Bronchial epithelial cell (primary cell): Measurements from ENCODE around the gene TMF1. TPM values are rescaled to one million over a fixed set of nuclear protein-coding genes. Genes with fewer than 3 reads are reported as not detected.

Experiments used
- DNase-seq: peaks from one replicate; pipeline ENCODE4 v3.0.0-alpha.2; 2010; ENCODE audit warnings: low read depth
- FAIRE-seq: peaks from 2 replicates; lab custom pipeline; 2011; peaks lifted over from hg19 to GRCh38; lab: Jason Lieb, UNC
- H3K27me3 ChIP-seq: 2 replicates; pipeline ENCODE4 v1.5.1; 2011; ENCODE audit warnings: low read length; ENCODE audit not compliant: control insufficient read depth, insufficient read depth
- H3K36me3 ChIP-seq: 2 replicates; pipeline ENCODE4 v1.5.1; 2011; ENCODE audit warnings: low read length; ENCODE audit not compliant: control insufficient read depth, insufficient read depth
- H3K4me3 ChIP-seq: 2 replicates; pipeline ENCODE4 v1.5.1; 2011; ENCODE audit warnings: mild to moderate bottlenecking, low read depth, low read length, control low read depth
- CTCF ChIP-seq: IDR thresholded peaks from 2 replicates; pipeline ENCODE4 v1.5.1; 2011; ENCODE audit warnings: mild to moderate bottlenecking, moderate library complexity, low read length, control low read depth, inconsistent platforms; ENCODE audit not compliant: insufficient read depth, severe bottlenecking
- total RNA-seq: library from RNA; depleted of rRNA; stranded (reverse); fragments of >200 nt; gene quantifications from 2 replicates; pipeline ENCODE4 v1.2.1, GENCODE V29; 2014

The TMF1 gene
- total RNA-seq, 1 donor from 2014 or later, result 21.3 TPM

DNA sequence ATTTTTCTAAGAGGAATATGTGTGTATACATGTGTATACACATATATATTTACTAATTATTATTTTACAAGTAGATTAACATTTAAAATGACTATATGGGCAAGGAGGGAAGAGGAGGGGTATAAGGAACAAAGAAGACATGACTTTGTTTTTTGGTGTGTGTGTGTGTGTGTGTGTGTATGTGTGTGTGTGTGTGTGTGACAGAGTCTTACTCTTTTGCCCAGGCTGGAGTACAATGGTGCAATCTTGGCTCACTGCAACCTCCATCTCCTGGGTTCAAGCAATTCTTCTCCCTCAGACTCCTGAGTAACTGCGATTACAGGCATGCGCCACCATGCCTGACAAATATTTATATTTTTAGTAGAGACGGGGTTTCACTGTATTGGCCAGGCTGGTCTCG is 36.0 kb downstream of the TMF1 start:
- no peak for TF ChIP-seq CTCF
- H3K36me3 ChIP-seq, result no peaks in the 10 kb centered on the region
- DNase-seq, result no peak
- no peak for FAIRE-seq
- no peak overlapping the region for H3K4me3 ChIP-seq
- H3K27me3 ChIP-seq, result no peaks in the 10 kb centered on the region

DNA sequence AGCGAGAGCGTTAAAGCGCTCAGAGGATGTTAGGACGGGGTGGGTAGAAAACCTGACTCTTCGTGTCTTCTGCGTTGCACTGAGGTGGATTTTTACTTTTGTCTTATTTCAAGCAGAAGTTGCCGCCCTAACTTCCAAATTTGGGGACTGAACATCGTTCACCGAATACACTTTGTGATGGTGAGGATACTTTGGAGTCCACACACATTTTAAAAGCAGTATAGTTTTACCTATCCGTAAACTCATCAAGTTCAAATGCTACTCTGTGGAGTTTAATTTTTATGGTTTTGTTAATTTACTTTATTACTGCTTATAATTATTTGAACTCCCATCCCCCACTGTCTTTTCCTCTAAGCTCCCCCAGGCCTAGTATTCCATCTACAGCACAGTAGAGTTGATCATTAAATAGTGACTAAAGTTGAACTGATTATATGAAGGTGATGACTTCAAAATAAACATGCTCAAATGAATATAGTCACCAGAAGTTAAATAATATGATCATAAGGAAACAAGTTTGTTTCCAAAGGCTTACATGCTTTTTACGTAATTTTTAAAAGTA is 38.0 kb downstream of the TMF1 start:
- FAIRE-seq (no peak), DNase-seq (peak; percentile 13)
- Histone ChIP-seq H3K4me3 (peak overlapping the region; percentile 69), H3K27me3 (no peaks in the 10 kb centered on the region), H3K36me3 (peaks cover 2% of the 10 kb centered on the region)
- TF ChIP-seq CTCF, result no peak

DNA sequence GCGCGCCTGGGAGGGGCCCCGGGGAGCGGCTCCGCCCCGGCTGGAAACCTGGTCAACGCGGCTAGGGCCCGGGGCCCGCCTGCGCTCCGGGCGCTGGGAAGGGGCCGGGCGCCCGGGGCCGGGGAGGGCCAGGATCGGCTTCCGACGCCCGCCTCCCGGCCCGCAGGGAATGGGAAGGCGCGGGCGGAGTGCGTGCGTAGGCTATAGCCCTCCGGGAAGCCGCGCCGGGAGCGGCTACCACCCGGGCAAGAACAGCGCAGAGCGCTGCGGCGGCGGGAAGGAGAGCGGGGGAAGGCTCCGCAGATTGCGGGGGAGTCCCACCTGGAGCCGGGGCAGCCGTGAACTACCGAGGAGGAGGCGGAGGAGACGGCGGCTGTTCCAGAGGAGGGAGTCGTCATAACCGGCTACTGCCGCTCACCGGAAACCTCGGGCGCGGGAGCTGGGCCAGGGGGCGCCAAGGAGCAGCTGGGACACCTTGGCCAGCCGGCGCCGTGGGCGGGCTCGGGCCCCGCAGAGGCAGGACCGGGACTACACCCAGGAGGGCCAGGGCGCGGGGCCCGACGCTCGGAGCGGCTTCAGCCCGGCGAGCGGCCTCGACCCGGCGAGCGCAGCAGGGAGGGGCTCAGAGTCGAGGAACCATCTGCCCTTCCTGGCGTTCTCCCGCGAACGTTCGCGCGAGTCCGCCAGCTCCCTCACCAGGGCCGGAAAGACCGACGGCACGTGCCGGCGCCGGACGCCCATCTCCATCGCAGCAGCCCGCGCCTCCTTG is 38.7 kb downstream of the TMF1 start, which contains the start of gene EOGT:
TSS of gene EOGT (minus strand) at position 432 of the 769 bp plus-strand sequence. CDS start 3,838 bp downstream, outside the sequence.
- Histone ChIP-seq H3K36me3 (peaks cover 6% of the 10 kb centered on the region), H3K27me3 (no peaks in the 10 kb centered on the region), H3K4me3 (peak within 1 kb of the TSS; percentile 69)
- DNase-seq (peak; percentile 71), FAIRE-seq (no peak)
- peak; percentile 80 for TF ChIP-seq CTCF

GRCh38 chr3:69012800-69013252 is 39.3 kb downstream of the TMF1 start:
- Histone ChIP-seq H3K27me3 (no peaks in the 10 kb centered on the region), H3K4me3 (peak overlapping the region; percentile 69), H3K36me3 (peaks cover 6% of the 10 kb centered on the region)
- peak; percentile 1 for TF ChIP-seq CTCF
- FAIRE-seq (no peak), DNase-seq (peak; percentile 13)

DNA sequence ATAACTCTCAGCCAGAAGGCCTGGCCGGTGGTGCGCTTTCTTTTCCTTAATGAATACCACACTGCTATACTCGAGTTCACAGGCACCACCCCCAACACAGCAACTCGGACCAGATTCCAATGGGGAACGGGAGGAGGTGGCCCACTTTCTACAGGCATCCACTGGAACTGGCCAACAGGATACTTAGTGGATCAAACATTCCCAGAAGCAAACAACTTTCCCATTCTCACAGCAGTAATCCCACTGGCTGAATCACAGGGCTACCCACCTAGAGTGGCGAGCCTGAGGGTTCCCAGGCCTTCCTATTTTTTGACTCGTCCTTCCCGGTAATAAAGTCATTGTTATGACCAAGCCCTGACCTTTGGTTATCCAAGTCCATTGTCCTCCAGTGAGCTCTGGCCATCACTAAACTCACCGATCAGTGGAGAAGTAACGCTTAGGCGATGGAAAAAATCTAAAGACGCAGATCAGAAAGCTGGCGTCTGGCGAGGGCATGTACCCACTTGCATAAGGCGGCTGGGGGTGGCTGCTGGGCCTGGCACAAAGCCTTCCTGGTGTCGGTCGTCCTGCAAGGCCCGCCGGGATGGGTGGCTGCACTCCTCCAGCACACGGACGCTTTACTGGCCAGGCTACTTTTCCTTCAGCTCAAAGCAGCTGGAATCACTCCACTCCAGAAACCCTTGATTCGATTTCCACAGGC is 39.9 kb downstream of the TMF1 start:
- no peak for TF ChIP-seq CTCF
- DNase-seq (peak; percentile 82), FAIRE-seq (no peak)
- peak overlapping the region; percentile 69 for H3K4me3 ChIP-seq
- H3K27me3 ChIP-seq, result no peaks in the 10 kb centered on the region
- H3K36me3 ChIP-seq, result peaks cover 6% of the 10 kb centered on the region
